IPS-15b (cell line): ENCODE data around the gene ADIPOR2.
"Not testable (repeated sequence)": the region's sequence is repeated elsewhere in the genome, so short reads cannot be mapped to it uniquely, and the experiment has no call there.

Experiments used
- H3K27me3 ChIP-seq: one replicate; pipeline ENCODE4 v1.6.1; 2013; ENCODE audit warnings: low read length; ENCODE audit not compliant: control insufficient read depth, insufficient read depth
- H3K36me3 ChIP-seq: one replicate; pipeline ENCODE4 v1.6.1; 2013; ENCODE audit warnings: low read length; ENCODE audit not compliant: control insufficient read depth, insufficient read depth
- H3K4me1 ChIP-seq: one replicate; pipeline ENCODE4 v1.6.1; 2013; ENCODE audit warnings: mild to moderate bottlenecking, low read length; ENCODE audit not compliant: control insufficient read depth, insufficient read depth
- H3K4me3 ChIP-seq: one replicate; pipeline ENCODE4 v1.5.1; 2013; ENCODE audit warnings: low read depth, low read length
- H3K9ac ChIP-seq: one replicate; pipeline ENCODE4 v1.6.1; 2013; ENCODE audit warnings: low read depth, mild to moderate bottlenecking, low read length
- H3K9me3 ChIP-seq: one replicate; pipeline ENCODE4 v1.6.1; 2013; ENCODE audit warnings: mild to moderate bottlenecking, low read length; ENCODE audit not compliant: control insufficient read depth, insufficient read depth

ADIPOR2 gene

GRCh38 chr12:1711536-1712211, 20.8 kb downstream of the ADIPOR2 start:
- not testable (repeated sequence) for H3K27me3 ChIP-seq, H3K4me3 ChIP-seq, H3K4me1 ChIP-seq, H3K9ac ChIP-seq, H3K36me3 ChIP-seq, H3K9me3 ChIP-seq

DNA sequence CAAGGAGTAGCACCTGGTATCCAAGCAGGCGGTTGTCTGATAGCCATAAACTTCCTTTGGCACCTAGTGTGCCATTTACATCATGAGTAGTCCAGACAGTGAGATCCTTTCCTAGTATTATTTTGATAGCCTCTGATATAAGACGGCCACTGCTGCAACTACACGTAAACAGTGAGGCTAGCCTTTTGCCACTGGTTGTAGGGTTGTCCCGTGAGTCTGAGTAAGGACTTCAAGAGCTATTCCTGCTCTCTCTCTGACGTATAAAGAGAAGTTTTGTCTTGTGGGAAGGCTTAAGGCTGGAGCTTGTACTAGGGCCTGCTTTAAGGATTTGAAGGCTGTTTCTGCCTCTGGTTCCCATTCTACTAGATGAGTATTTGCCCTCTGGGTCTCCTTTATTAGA, 21.4 kb downstream of the ADIPOR2 start:
- not testable (repeated sequence) for H3K4me1 ChIP-seq, H3K27me3 ChIP-seq, H3K4me3 ChIP-seq, H3K9ac ChIP-seq, H3K36me3 ChIP-seq, H3K9me3 ChIP-seq

DNA sequence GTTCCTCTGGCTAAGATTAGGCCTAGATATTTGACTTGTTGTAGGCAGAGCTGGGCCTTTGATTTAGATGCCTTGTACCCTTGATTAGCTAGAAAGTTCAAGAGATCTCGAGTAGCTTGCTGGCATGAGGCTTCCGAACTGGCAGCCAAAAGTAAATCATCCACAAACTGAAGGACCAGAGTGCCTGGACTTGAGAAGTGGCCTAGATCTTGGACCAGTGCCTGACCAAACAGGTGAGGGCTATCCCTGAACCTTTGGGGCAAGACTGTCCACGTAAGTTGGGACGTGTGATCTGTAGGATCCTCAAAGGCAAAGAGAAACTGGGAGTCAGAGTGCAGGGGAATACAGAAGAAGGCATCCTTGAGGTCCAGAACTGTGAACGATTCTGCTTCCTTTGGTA, 22.0 kb downstream of the ADIPOR2 start:
- not testable (repeated sequence) for H3K4me1 ChIP-seq, H3K27me3 ChIP-seq, H3K9me3 ChIP-seq, H3K4me3 ChIP-seq, H3K9ac ChIP-seq, H3K36me3 ChIP-seq

DNA sequence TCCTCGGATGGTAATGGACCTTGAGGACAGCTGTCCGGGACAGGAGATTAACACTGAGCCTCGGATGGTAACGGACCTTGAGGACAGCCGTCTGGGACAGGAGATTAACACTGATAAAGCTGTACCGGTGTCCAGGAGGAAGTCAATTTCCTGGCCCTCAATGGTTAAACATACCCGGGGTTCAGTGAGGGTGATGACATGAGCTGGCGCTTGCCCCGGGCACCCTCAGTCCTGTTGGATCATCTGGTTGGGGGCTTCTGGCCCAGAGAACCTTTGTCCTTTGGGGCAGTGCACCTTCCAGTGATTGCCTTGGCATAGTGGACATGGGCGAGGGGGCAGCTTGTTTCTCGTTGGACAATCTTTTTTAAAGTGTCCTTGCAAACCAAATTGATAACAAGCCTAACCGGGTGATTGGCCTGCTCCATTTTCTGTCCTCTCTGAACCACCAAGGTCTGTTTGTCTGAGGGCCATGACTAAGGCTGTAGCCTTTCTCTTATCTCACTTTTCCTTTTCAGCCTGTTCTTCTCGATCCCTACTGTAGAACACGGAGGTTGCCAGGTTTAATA, 23.0 kb downstream of the ADIPOR2 start:
- H3K4me3 ChIP-seq, H3K27me3 ChIP-seq, H3K36me3 ChIP-seq, H3K9me3 ChIP-seq, H3K4me1 ChIP-seq, H3K9ac ChIP-seq: not testable (repeated sequence)

- H3K9me3 ChIP-seq = not testable (repeated sequence)
These were observed 24.6 kb downstream of the ADIPOR2 start for GRCh38 chr12:1715459-1715858.

DNA sequence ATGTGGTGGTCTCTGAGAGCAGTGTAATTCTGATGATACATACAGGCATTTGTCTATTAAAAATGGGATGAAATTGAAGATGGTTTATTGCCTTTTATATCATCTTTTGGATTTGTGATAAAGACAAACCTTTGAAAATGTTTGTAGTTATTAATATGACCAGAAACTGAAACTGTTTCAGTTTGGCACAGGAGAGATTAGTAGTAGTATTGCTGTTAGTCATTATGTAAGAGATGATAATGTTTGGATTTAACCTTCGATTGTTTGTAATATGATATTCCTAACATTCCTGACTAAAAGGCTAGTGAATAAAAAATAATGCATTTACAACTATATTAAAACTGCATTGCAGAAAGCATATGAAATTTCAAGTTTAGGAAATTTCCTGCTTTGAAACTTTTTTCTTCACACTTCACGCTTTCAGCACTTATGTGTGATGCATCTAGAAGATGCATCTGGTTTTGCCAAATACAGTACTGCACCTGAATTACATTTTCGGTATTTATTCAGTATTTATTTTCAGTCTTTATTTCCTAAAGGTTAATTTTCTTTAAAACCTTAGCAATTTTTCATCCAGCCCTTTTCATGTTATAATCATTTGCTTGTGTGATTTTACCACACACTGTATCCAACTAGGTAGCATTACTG, 25.5 kb downstream of the ADIPOR2 start:
- H3K4me3 ChIP-seq = no peak overlapping the region
- H3K9ac ChIP-seq = no peak overlapping the region
- peaks cover 3% of the 10 kb centered on the region for H3K36me3 ChIP-seq
- H3K27me3 ChIP-seq = no peaks in the 10 kb centered on the region
- H3K9me3 ChIP-seq = no peaks in the 10 kb centered on the region
- H3K4me1 ChIP-seq = no peaks in the 10 kb centered on the region

More at GRCh38 chr12:1715459-1715858, 24.6 kb downstream of the ADIPOR2 start:
- H3K36me3 ChIP-seq, H3K27me3 ChIP-seq, H3K4me1 ChIP-seq, H3K4me3 ChIP-seq, H3K9ac ChIP-seq: not testable (repeated sequence)

DNA sequence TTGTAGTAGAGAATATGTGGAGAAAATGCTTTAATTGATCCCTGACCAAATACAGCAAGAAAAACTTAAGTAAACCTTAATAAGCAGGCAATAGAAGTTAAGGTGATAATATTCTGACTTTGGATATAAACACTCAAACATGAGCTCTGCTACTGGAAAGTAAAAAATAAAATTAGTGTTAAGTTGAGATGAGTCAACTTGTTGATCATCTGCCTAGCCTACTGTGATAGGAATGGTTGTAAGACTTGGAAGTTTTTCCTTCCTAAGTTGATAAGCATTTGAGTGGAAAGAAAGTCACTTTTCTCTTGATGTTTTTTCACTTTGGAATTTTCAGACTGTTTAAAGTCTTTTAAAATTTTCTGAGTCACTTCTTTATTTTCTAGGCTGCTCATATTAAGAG, 26.0 kb downstream of the ADIPOR2 start:
- Histone ChIP-seq H3K9me3 (no peaks in the 10 kb centered on the region), H3K4me3 (no peak overlapping the region), H3K27me3 (no peaks in the 10 kb centered on the region), H3K9ac (no peak overlapping the region), H3K4me1 (no peaks in the 10 kb centered on the region), H3K36me3 (peaks cover 3% of the 10 kb centered on the region)

GRCh38 chr12:1719139-1719538, 28.3 kb downstream of the ADIPOR2 start:
- no peak overlapping the region for H3K9ac ChIP-seq
- no peaks in the 10 kb centered on the region for H3K9me3 ChIP-seq
- peaks cover 3% of the 10 kb centered on the region for H3K36me3 ChIP-seq
- H3K27me3 ChIP-seq = no peaks in the 10 kb centered on the region
- H3K4me3 ChIP-seq = no peak overlapping the region
- no peaks in the 10 kb centered on the region for H3K4me1 ChIP-seq

DNA sequence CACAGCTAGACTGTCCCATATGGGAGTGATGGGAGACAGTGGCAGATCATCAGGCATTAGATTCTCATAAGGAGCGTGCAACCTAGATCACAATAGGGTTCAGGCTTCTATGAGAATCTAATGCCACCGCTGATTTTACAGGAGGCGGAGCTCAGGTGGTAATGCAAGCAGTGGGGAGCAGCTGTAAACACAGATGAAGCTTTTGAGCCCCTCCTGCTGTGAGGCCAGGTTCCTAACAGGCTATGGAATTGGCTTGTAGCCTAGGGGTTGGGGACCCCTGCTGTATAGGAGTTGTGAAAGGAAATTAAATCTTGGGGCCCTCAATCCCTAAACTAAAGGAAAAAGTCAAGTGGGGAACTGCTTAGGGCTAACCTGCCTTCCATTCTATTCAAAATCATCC, 29.6 kb downstream of the ADIPOR2 start:
- H3K9ac ChIP-seq = no peak overlapping the region
- no peaks in the 10 kb centered on the region for H3K9me3 ChIP-seq
- no peaks in the 10 kb centered on the region for H3K4me1 ChIP-seq
- H3K36me3 ChIP-seq = no peaks in the 10 kb centered on the region
- no peaks in the 10 kb centered on the region for H3K27me3 ChIP-seq
- no peak overlapping the region for H3K4me3 ChIP-seq

- H3K4me1 ChIP-seq = no peaks in the 10 kb centered on the region
- H3K4me3 ChIP-seq = no peak overlapping the region
- no peak overlapping the region for H3K9ac ChIP-seq
- H3K9me3 ChIP-seq = no peaks in the 10 kb centered on the region
- no peaks in the 10 kb centered on the region for H3K36me3 ChIP-seq
- H3K27me3 ChIP-seq = no peaks in the 10 kb centered on the region
These were observed 32.9 kb downstream of the ADIPOR2 start for GRCh38 chr12:1723721-1724120.

GRCh38 chr12:1724250-1724649, 33.4 kb downstream of the ADIPOR2 start:
- no peak overlapping the region for H3K4me3 ChIP-seq
- no peaks in the 10 kb centered on the region for H3K27me3 ChIP-seq
- H3K4me1 ChIP-seq = no peaks in the 10 kb centered on the region
- no peak overlapping the region for H3K9ac ChIP-seq
- H3K36me3 ChIP-seq = no peaks in the 10 kb centered on the region
- H3K9me3 ChIP-seq = no peaks in the 10 kb centered on the region

- Histone ChIP-seq H3K4me1 (no peaks in the 10 kb centered on the region), H3K36me3 (no peaks in the 10 kb centered on the region), H3K4me3 (no peak overlapping the region), H3K9me3 (no peaks in the 10 kb centered on the region), H3K27me3 (no peaks in the 10 kb centered on the region), H3K9ac (no peak overlapping the region)
These were observed 35.9 kb downstream of the ADIPOR2 start for GRCh38 chr12:1726753-1727152.
